M059J (cell line): ENCODE measurements around the gene SLC6A4. TPM values are rescaled to one million over a fixed set of nuclear protein-coding genes. Genes with fewer than 3 reads are reported as not detected.

Experiments used
- DNase-seq: peaks from one replicate; pipeline ENCODE4 v3.0.0-alpha.2; 2012; ENCODE audit warnings: low read depth
- total RNA-seq: library from RNA; depleted of rRNA; stranded (reverse); fragments of >200 nt; shearing (Covaris generic); gene quantifications from 2 replicates; pipeline ENCODE4 v1.2.3, GENCODE V29; 2014; rRNA removed

Gene SLC6A4
- total RNA-seq, 1 experiment from 2014 or later: 0.12 TPM

DNA sequence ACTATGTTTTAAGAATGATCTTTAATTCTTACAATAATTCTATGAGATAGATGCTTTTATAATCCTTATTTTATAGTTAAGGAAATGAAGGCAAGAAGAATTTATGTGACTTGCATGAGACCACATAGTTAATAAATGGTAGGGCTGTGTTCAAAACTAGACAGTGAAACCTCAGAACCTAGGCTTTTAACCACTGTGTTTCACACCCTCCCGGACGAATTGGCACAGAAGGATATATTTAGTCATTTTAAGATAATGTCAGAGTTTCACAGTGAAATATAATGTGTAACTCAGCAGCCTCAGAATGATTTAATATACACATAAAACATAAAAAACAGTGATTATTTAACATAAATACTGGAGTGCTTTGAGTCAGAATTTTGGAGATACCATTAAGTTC is 61.8 kb downstream of the SLC6A4 start:
- no peak for DNase-seq

DNA sequence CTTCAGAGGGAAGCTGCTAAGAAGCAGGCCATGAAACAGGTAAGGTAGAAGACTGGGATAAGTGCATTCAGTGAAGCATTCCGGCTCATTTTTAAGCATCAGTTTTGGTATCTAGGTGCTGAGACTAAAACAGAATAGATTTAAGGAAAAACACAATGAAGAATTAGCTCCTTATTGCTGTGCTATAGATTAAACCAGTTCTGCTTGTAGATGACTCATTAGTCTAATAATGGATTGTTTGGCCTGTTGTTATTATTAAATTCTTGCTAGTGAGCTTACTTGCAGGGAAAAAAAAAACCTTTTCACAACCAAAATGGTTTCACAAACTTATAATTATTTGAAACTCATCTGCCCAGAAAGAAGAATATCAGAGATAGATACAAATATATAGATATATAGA is 62.9 kb downstream of the SLC6A4 start:
- DNase-seq: no peak

DNA sequence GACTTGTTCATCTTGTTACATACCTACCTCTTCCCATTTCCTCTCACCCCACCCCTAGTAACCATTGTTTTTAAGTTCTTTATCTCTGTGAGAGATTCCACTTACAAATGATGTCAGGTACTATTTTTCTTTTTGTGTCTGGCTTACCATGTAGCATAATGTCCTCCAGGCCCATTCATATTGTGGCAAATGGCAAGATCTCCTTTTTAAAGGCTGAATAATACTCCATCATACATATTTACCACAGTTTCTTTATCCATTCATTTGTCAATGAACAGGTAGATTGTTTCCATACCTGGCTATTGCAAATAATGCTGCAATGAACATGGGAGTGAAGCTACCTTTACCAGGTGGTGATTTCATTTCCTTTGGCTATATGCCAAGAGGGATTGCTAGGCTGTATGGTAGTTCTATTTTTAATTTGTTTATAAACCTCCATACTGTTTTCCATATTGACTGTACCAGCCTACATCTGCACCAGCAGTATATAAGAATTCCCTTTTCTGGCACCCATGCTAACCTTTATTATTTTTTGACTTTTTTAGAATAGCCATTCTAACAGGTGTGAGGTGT is 65.0 kb downstream of the SLC6A4 start:
- no peak for DNase-seq

DNA sequence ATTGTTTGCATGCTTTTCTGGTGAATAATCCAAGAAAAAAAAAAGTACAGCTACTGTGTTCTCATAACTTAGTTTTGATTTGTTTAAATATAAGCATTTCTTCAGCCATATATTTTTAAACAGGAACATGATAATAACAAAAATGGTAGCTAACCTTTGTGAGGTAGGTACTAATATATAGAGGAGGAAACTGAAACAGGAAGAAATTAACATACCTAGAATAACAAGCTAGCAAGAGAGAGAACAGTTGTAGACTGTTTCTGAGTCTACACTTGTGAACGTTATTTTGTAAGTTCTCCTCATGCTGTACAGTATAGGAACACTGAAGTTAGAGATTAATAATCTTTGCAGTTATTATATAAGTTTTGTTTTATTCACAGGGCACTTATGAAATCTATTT is 69.5 kb downstream of the SLC6A4 start:
- DNase-seq: no peak

DNA sequence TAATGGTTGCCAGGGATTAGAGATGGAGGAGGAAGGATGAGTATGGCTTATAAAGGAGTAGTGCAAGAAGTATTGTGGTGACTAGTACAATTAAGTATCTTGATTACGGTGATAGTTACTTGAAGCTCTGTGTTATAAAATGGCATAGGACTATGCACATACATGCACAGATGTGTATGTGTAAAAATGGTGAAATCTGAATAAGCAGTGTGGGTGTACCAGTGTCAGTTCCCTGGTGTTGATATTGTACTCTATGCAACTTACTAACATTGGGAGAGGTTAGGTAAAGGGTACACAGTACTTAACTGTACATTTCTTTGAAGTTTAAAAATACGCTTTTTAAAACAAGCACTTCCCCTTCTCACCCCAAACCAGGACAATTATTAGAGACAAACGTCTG is 70.3 kb downstream of the SLC6A4 start:
- no peak for DNase-seq

DNA sequence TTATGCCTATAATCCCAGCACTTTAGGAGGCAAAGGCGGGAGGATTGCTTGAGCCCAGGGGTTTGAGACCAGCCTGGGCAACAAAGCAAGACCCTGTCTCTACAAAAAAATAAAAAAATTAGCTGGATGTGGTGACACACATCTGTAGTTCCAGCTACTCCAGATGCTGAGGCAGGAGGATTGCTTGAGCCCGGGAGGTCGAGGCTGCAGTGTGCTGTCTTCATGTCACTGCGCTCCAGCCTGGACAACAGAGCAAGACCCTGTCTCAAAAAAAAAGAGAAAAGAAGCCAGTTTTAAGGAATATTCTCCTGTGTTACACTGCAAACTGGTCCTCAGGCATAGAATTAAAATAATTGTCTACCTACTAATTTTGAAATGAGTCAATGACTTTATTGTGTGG is 71.0 kb downstream of the SLC6A4 start:
- DNase-seq: no peak

DNA sequence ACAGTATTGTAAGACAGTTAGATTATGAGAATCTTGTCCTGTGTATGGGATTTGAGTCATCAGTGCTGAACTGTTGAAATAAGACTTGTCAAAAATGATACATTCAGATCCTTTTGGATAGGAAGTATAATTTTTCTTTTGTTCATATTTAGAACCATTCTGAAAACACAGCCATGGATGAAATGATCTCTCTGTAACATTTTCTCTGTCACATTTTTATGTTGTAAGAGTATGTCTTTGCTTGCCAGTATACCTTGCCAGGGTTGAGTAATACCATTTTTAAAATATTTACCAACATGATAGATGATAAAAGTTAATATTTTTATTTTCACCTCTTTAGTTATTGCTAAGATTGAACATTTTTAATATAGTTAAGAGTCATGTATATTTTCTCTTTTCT is 73.9 kb downstream of the SLC6A4 start:
- DNase-seq: no peak

DNA sequence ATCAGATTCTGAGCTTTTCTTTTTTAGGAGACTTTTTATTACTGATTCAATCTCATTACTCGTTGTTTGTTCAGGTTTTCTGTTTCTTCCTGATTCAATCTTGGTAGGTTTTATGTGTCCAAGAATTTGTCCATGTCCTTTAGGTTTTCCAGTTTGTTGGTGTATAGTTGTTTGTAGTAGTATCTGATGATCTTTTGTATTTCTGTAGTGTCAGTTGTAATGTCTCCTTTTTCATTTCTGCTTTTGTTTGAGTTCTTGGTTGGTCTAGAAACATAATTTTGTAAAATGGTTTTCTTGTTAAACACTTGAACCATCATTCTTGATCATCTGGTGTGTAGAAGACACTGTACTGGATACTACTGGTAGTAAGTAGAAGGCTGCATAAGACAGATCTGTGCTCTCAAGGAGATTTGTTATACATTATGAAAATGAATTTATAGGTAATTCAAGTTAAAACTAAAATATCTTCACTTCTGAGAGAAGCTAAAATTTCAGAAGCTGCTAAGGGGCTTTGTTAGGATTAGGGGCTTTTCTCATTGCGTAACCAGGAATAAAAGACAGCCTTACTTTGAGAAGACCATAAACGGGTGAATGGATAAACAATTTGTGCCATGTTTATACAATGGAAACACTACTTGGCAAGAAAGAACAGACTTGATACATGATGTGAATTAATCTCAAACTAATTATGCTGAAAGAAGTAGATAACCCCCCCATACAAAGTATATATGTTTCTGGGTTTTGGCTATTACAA is 74.9 kb downstream of the SLC6A4 start:
- no peak for DNase-seq

DNA sequence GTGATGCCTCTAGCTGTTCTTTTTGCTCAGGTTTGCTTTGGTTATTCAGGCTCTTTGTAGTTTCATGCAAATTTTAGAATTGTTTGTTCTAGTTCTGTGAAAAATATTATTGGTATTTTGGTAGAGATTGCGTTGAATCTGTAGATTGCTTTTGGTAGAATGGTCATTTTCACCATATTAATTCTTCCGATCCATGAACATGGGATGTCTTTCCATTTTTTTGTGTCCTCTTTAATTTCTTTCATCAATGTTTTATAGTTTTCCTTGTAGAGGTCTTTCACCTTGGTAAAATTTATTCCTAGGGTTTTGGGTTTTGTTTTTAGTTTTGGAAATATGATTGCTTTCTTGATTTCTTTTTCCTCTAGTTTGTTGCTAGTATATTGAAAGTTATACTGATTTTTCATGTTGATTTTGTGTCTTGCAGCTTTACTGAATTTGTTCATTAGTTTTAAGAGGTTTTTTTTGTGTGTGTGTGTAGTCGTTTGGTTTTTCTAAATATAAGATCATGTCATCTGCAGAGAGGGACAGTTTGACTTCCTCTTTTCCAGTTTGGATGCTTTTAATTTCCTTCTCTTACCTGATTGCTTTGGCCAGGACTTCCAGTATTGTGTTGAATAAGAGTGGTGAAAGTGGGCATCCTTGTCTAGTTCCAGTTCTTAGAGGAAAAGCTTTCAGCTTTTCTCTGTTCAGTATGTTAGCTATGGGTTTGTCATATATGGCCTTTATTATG is 76.4 kb downstream of the SLC6A4 start:
- DNase-seq: no peak

DNA sequence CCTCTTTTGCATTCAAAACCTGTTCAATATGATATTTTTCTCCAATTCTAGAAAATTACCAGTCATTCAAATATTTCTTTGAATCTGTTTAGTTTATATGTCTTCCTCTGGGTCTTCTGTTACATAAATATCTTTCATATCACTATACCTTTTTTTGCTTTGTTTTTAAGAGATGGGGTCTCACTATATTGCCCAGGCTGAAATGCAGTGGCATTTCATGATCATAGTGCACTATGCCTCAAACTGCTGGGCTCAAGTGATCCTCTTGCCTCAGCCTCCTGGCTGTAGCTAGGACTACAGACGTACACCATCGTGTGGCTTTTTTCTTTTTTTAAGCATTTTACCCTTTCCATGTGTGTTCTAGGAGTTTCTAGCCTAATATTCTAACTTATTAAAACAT is 80.1 kb downstream of the SLC6A4 start:
- no peak for DNase-seq

DNA sequence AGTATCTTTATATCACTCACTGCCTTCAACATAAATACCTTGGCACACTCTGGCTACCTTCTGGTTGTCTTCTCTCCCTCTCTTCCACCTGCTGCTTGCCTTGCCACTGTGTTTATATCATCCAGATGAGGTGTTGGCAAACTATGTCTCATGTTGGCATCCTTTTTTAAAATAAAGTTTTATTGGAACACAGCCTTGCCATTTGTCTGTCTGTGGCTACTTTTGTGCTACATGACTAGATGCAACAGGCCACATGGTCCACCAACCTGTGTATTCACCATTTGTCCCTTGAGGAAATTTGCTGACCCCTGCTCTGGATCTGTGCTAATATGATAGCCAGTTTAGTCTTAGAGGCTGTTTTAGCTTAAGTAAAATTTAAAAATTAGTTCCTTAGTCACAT is 82.0 kb downstream of the SLC6A4 start:
- no peak for DNase-seq

DNA sequence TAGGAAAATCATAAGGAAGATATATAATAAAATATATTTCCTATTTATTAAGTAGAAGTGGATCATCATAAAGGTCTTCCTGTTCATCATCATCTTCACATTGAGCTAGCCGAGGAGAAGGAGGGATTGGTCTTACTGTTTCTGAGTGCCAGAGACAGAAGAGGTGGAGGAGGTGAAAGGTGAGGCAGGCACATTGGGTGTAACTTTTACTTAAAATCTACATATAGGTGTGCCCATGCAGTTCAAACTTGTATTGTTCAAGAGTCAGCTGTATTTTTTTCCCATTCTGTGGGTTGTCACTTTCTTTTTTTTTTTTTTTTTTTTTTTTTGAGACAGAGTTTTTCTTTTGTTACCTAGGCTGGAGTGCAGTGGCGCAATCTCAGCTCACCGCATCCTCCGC is 84.0 kb downstream of the SLC6A4 start:
- no peak for DNase-seq

DNA sequence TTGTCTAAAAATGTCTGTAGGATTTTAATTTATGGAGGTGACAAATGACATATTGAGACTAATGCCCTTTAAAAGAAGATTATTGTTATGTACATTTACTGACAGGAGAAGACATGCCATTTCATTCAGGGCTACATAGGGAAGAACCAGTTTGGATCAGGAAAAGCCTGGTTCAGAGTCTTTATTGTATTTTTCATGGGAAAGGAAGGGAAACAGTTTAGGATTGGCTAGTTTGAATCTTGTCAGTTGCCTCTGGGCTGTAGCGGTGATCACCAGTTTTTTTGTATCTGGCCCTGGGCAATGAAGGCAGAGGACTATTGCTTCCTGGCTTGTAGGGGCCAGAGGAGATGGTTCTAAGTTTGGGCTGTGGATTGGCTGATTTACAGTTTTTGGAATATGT is 87.1 kb downstream of the SLC6A4 start:
- peak; percentile 7 for DNase-seq

DNA sequence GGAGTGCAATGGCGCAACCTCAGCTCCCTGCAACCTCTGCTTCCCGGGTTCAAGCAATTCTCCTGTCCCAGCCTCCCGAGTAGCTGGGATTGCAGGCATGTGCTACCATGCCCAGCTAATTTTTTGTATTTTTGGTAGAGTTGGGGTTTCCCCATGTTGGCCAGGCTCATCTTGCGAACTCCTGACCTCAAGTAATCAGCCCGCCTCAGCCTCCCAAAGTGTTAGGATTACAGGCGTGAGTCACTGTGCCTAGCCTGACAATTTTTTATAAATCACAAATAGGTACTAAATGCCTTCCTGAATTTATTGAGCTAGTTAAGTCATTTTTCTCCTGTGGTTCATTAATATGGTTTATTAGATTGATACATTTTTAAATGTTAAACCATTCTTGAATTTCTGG is 87.6 kb downstream of the SLC6A4 start:
- peak; percentile 52 for DNase-seq

Other genes starting within 250 kb of the SLC6A4 start
- 2.4 and 8.7 TPM in 2 replicates for gene NSRP1, start 118.9 kb downstream of the SLC6A4 start, total RNA-seq
- gene BLMH, start 56.2 kb upstream of the SLC6A4 start, total RNA-seq: 18.9 and 33.6 TPM in 2 replicates
- not detected in 2 replicates for gene TMIGD1, start 98.4 kb upstream of the SLC6A4 start, total RNA-seq
- gene CPD, start 143.2 kb upstream of the SLC6A4 start, total RNA-seq: 29.6 and 52.3 TPM in 2 replicates
- gene GOSR1, start 241.7 kb upstream of the SLC6A4 start, total RNA-seq: 31.5 and 59.5 TPM in 2 replicates